A673 (cell line): Measurements from ENCODE around the gene ACE. TPM values are rescaled to one million over a fixed set of nuclear protein-coding genes. Genes with fewer than 3 reads are reported as not detected.

Source experiments
- BruUV-seq: library from RNA; stranded (reverse); fragments of 400-500 nt; replicated peaks from 2 replicates; lab custom pipeline; 2021; lab: Mats Ljungman, UMichigan
- CTCF ChIA-PET: fragments of 300-600 bp; sonication (Branson Sonifier 250); formaldehyde crosslinking; loops from one replicate; lab custom pipeline; 2022; ENCODE audit warnings: antibody characterized with exemption; lab: Charles Lee
- POLR2A ChIA-PET: fragments of 300-600 bp; sonication (Branson Sonifier 250); formaldehyde crosslinking; loops from one replicate; lab custom pipeline; 2022; ENCODE audit warnings: antibody characterized with exemption; ENCODE audit not compliant: low non-redundant PET; lab: Charles Lee
- DNase-seq: peaks from one replicate; pipeline ENCODE4 v3.0.0-alpha.2; 2015; ENCODE audit warnings: low spot score
- H3K27ac ChIP-seq: fragments of 200-600 bp; sonication (generic); 2 replicates; pipeline ENCODE4 v1.5.1; 2016; ENCODE audit warnings: mixed run types, low read depth, mild to moderate bottlenecking, mixed read lengths, antibody characterized with exemption, low read length; ENCODE audit not compliant: poor library complexity, severe bottlenecking
- H3K27me3 ChIP-seq: fragments of 200-600 bp; sonication (generic); replicated peaks from 2 replicates; pipeline ENCODE4 v1.6.1; 2017; ENCODE audit warnings: mixed run types, low read depth, mild to moderate bottlenecking, mixed read lengths, antibody characterized with exemption, low read length; ENCODE audit not compliant: insufficient read depth, poor library complexity
- H3K36me3 ChIP-seq: fragments of 200-600 bp; sonication (generic); 2 replicates; pipeline ENCODE4 v1.6.1; 2016; ENCODE audit warnings: mixed run types, mild to moderate bottlenecking, mixed read lengths, antibody characterized with exemption, low read length; ENCODE audit not compliant: insufficient read depth, poor library complexity, severe bottlenecking
- H3K4me1 ChIP-seq: fragments of 200-600 bp; sonication (generic); 2 replicates; pipeline ENCODE4 v1.6.1; 2017; ENCODE audit warnings: mixed run types, mild to moderate bottlenecking, mixed read lengths, antibody characterized with exemption, low read length; ENCODE audit not compliant: insufficient read depth, poor library complexity, severe bottlenecking
- H3K4me3 ChIP-seq: fragments of 200-600 bp; sonication (generic); 2 replicates; pipeline ENCODE4 v1.5.1; 2016; ENCODE audit warnings: low read depth, mixed run types, mild to moderate bottlenecking, mixed read lengths, low read length; ENCODE audit not compliant: poor library complexity, severe bottlenecking
- H3K9me3 ChIP-seq: fragments of 200-600 bp; sonication (generic); 2 replicates; pipeline ENCODE4 v1.6.1; 2016; ENCODE audit warnings: mixed run types, low read depth, mild to moderate bottlenecking, mixed read lengths, antibody characterized with exemption, low read length; ENCODE audit not compliant: poor library complexity, severe bottlenecking
- CTCF ChIP-seq: fragments of 300-800, 200-600 bp; sonication (generic); conservative IDR thresholded peaks from 2 replicates; pipeline ENCODE4 v1.5.1; 2017; ENCODE audit warnings: low read depth, mild to moderate bottlenecking, antibody characterized with exemption, low read length, moderate library complexity, mixed read lengths
- EZH2 ChIP-seq: fragments of 200-600 bp; sonication (generic); IDR thresholded peaks from 2 replicates; pipeline ENCODE4 v1.6.1; 2017; ENCODE audit warnings: borderline replicate concordance, low read depth, mild to moderate bottlenecking, mixed read lengths, antibody characterized with exemption, low read length; ENCODE audit not compliant: poor library complexity, severe bottlenecking
- intact Hi-C: fragments of 100-400 bp; cut with micrococcal nuclease; formaldehyde crosslinking; loops from one replicate; pipeline ENCODE4 v1.10.0; 2022; ENCODE audit not compliant: unreplicated experiment
- total RNA-seq: library from RNA; stranded (reverse); gene quantifications from 2 replicates; pipeline ENCODE4 v1.2.3, GENCODE V29; 2021

The ACE gene
- total RNA-seq, 1 experiment from 2014 or later = 2.1 TPM

DNA sequence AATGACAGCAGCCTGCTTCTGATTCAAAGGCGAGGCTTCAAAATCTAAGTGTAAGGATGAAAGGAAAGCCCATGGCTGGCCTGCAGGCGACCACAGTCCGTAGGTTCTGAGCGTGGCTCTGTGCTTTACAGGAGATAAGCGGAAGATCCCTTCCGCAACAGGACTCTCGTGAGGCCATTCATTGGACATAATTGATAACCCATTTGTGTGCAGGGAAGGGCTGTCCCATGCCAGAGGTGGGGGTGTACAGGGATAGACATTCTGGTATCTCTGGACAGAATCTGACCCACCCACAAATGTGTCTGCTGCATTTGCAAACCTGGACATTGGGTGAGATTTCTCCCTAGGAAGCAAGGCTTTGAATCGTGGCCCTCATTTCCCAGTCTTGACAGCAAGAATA, 34.8 kb upstream of the ACE start:
- no peaks in the 10 kb centered on the region for H3K27me3 ChIP-seq
- BruUV-seq = no TSS peak

GRCh38 chr17:63442549-63443035, 34.3 kb upstream of the ACE start:
- Histone ChIP-seq H3K4me3 (no peak overlapping the region), H3K27ac (no peak overlapping the region), H3K9me3 (no peaks in the 10 kb centered on the region), H3K36me3 (no peaks in the 10 kb centered on the region), H3K4me1 (peaks cover 17% of the 10 kb centered on the region), H3K27me3 (no peaks in the 10 kb centered on the region)
- POLR2A ChIA-PET = no interaction called here
- TF ChIP-seq CTCF (peak; percentile 34; the same call in 1 of the 2 replicates), EZH2 (no peak)
- CTCF ChIA-PET = interaction anchor here (0.6 kb wide), 1 partner anchor 300 kb away, joined by 9 read pairs; no protein-coding TSS in a partner anchor
- BruUV-seq = no TSS peak
- DNase-seq = peak; percentile 46
- intact Hi-C loops = no loop called here

More for the DNA sequence above, 34.8 kb upstream of the ACE start:
- DNase-seq = no peak
- H3K27ac ChIP-seq = no peak overlapping the region
- POLR2A ChIA-PET = no interaction called here
- no peaks in the 10 kb centered on the region for H3K36me3 ChIP-seq
- intact Hi-C loops = no loop called here
- no peak for TF ChIP-seq EZH2
- no peak for TF ChIP-seq CTCF
- CTCF ChIA-PET = no interaction called here
- no peak overlapping the region for H3K4me3 ChIP-seq
- peaks cover 17% of the 10 kb centered on the region for H3K4me1 ChIP-seq
- no peaks in the 10 kb centered on the region for H3K9me3 ChIP-seq

DNA sequence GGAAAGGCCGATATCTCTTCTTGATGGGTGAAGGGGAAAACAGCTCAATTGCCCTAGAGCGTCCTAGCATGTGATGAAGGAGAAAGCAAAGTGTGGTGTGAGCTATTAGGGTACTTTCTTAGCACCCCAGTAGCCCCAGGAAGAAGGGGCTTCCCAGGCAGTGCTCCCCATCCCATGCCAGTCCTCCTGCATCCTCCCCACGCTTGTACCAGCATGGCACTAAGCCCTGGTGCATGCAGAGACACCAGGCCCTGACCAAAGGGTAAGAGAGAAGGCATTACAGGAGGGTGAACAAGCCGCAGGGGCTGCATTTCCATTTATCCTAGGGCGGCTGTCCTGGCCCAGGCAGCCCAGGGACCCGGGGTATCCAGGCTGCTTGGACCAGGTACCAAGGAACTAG, 33.8 kb upstream of the ACE start:
- BruUV-seq = no TSS peak
- H3K4me3 ChIP-seq = no peak overlapping the region
- no peak for TF ChIP-seq EZH2
- TF ChIP-seq CTCF = no peak
- CTCF ChIA-PET = interaction anchor here (0.6 kb wide), 1 partner anchor 299 kb away, joined by 9 read pairs; no protein-coding TSS in a partner anchor
- no peak for DNase-seq
- H3K27ac ChIP-seq = no peak overlapping the region
- POLR2A ChIA-PET = no interaction called here
- no peaks in the 10 kb centered on the region for H3K36me3 ChIP-seq
- peaks cover 17% of the 10 kb centered on the region for H3K4me1 ChIP-seq
- intact Hi-C loops = no loop called here
- H3K9me3 ChIP-seq = no peaks in the 10 kb centered on the region
- H3K27me3 ChIP-seq = no peaks in the 10 kb centered on the region
